Hepatocyte (in vitro differentiated cells): Measurements from ENCODE around the gene PCDHGA6.

ENCODE experiments used
- EZH2 ChIP-seq: fragments of 200-600 bp; sonication (generic); IDR thresholded peaks from 2 replicates; pipeline ENCODE4 v1.6.1; 2016; ENCODE audit warnings: antibody characterized with exemption, mild to moderate bottlenecking, borderline replicate concordance
- TF ChIP-seq, protein P1 (sequence below): fragments of 200-600 bp; sonication (generic); IDR thresholded peaks from 2 replicates; pipeline ENCODE4 v1.5.1; 2016; ENCODE audit warnings: antibody characterized with exemption, mild to moderate bottlenecking; ENCODE audit not compliant: poor library complexity

DNA sequence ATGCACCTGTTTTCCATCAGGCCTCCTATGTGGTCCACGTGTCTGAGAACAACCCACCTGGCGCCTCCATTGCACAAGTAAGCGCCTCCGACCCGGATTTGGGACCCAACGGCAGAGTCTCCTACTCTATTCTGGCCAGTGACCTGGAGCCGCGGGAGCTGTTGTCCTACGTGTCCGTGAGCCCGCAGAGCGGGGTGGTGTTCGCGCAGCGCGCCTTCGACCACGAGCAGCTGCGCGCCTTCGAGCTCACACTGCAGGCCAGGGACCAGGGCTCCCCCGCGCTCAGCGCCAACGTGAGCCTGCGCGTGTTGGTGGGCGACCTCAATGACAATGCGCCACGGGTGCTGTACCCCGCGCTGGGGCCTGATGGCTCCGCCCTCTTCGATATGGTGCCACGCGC lies 22.1 kb upstream of the PCDHGA6 start:
- TF ChIP-seq, protein P1, sequence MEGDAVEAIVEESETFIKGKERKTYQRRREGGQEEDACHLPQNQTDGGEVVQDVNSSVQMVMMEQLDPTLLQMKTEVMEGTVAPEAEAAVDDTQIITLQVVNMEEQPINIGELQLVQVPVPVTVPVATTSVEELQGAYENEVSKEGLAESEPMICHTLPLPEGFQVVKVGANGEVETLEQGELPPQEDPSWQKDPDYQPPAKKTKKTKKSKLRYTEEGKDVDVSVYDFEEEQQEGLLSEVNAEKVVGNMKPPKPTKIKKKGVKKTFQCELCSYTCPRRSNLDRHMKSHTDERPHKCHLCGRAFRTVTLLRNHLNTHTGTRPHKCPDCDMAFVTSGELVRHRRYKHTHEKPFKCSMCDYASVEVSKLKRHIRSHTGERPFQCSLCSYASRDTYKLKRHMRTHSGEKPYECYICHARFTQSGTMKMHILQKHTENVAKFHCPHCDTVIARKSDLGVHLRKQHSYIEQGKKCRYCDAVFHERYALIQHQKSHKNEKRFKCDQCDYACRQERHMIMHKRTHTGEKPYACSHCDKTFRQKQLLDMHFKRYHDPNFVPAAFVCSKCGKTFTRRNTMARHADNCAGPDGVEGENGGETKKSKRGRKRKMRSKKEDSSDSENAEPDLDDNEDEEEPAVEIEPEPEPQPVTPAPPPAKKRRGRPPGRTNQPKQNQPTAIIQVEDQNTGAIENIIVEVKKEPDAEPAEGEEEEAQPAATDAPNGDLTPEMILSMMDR, result no peak
- TF ChIP-seq EZH2, result no peak
